HepG2 (cell line): ENCODE results near the gene SAMD13. TPM values are rescaled to one million over a fixed set of nuclear protein-coding genes. Genes with fewer than 3 reads are reported as not detected.
A peak's percentile ranks its signal among the peaks of the same experiment; 100 is the strongest.

Experiments
- ATAC-seq: fragments of 200-7000 bp; cut with Tn5 transposase; 3 replicates; pipeline ENCODE4 v1.9.1; 2020; ENCODE audit warnings: mild to moderate bottlenecking, moderate library complexity
- Bru-seq: library from RNA; stranded (reverse); fragments of 400-500 nt; gene quantifications from one replicate; lab custom pipeline; 2021; lab: Mats Ljungman, UMichigan
- BruChase-seq, 2 experiments: library from RNA; stranded (reverse); fragments of 400-500 nt; gene quantifications; one replicate each; lab custom pipeline; 2021; lab: Mats Ljungman, UMichigan
- BruUV-seq: library from RNA; stranded (reverse); fragments of 400-500 nt; replicated peaks from 2 replicates; lab custom pipeline; 2021; lab: Mats Ljungman, UMichigan
- CTCF ChIA-PET: fragments of 300-600 bp; formaldehyde crosslinking; extraction: SDS; loops from one replicate; lab custom pipeline; 2021; ENCODE audit warnings: low total read pairs, inconsistent platforms, low intra/inter-chr PET ratio; lab: Yijun Ruan, JAX
- POLR2A ChIA-PET: fragments of 350-600 bp; sonication (Branson Sonifier 250); formaldehyde crosslinking; loops from one replicate; lab custom pipeline; 2020; ENCODE audit warnings: antibody characterized with exemption, inconsistent platforms; lab: Yijun Ruan, JAX
- DNase-seq: peaks from one replicate; pipeline ENCODE4 v3.0.0-alpha.2; 2015; ENCODE audit warnings: low spot score
- FAIRE-seq: peaks from 3 replicates; lab custom pipeline; 2011; peaks lifted over from hg19 to GRCh38; lab: Jason Lieb, UNC
- H2AFZ ChIP-seq: one replicate; pipeline ENCODE4 v1.6.1; 2011; ENCODE audit warnings: low read length, inconsistent platforms
- H3K27ac ChIP-seq: fragments of 300-600 bp; 3 replicates; pipeline ENCODE4 v1.8.0; 2011; ENCODE audit warnings: mixed run types, mild to moderate bottlenecking, mixed read lengths, low read length, inconsistent platforms; ENCODE audit not compliant: insufficient read depth; ENCODE audit errors: extremely low read length
- H3K27me3 ChIP-seq, 2 experiments: fragments of 200-600 bp in 1 of 2; 2 replicates in 1 of 2; 3 replicates in 1 of 2; pipeline versions ENCODE4 v1.6.0 to v1.8.0; 2011; ENCODE audit warnings: low read length in 2 of 2, mild to moderate bottlenecking in 2 of 2, moderate library complexity in 2 of 2, inconsistent platforms in 1 of 2; ENCODE audit not compliant: insufficient read depth in 2 of 2, control insufficient read depth in 1 of 2
- H3K36me3 ChIP-seq, 2 experiments: fragments of 200-600 bp in 1 of 2; replicated peaks in 1 of 2; 2 replicates in 1 of 2; 3 replicates in 1 of 2; pipeline versions ENCODE4 v1.5.1 to v1.8.0; 2011; ENCODE audit warnings: low read length in 2 of 2, inconsistent platforms in 1 of 2; ENCODE audit not compliant: insufficient read depth in 2 of 2, control insufficient read depth in 1 of 2
- H3K4me1 ChIP-seq: 2 replicates; pipeline ENCODE4 v1.5.1; 2012; ENCODE audit warnings: low read length, inconsistent platforms; ENCODE audit not compliant: insufficient read depth
- H3K4me2 ChIP-seq: 2 replicates; pipeline ENCODE4 v1.6.0; 2011; ENCODE audit warnings: low read depth, low read length, inconsistent platforms
- H3K4me3 ChIP-seq, 3 experiments: fragments of 200-600 bp in 1 of 3; sonication (generic), shearing (Covaris generic) in 1 of 3; replicated peaks in 1 of 3; 2 replicates each; pipeline ENCODE4 v1.5.1; 2011 to 2016; ENCODE audit warnings: low read length in 3 of 3, inconsistent platforms in 2 of 3, low read depth in 2 of 3, mild to moderate bottlenecking in 2 of 3, control low read depth in 1 of 3, mixed read lengths in 1 of 3; ENCODE audit not compliant: insufficient read depth in 1 of 3
- H3K79me2 ChIP-seq: one replicate; pipeline ENCODE4 v1.6.1; 2011; ENCODE audit warnings: low read length, inconsistent platforms; ENCODE audit not compliant: insufficient read depth
- H3K9ac ChIP-seq: 2 replicates; pipeline ENCODE4 v1.6.0; 2011; ENCODE audit warnings: mild to moderate bottlenecking, low read depth, low read length, inconsistent platforms; ENCODE audit not compliant: insufficient read depth
- H3K9me3 ChIP-seq: 2 replicates; pipeline ENCODE4 v1.5.1; 2012; ENCODE audit warnings: mild to moderate bottlenecking, low read length
- H4K20me1 ChIP-seq: 2 replicates; pipeline ENCODE4 v1.6.0; 2011; ENCODE audit warnings: inconsistent platforms, mild to moderate bottlenecking, low read length, moderate library complexity; ENCODE audit not compliant: insufficient read depth
- PHF8 ChIP-seq: sonication (generic); formaldehyde crosslinking; IDR thresholded peaks from 2 replicates; pipeline ENCODE4 v1.5.0; 2020; ENCODE audit warnings: missing genetic modification reagents
- SP2 ChIP-seq: sonication (generic); formaldehyde crosslinking; IDR thresholded peaks from 2 replicates; pipeline ENCODE4 v1.5.1; 2020; ENCODE audit warnings: mild to moderate bottlenecking, missing genetic modification reagents
- TFE3 ChIP-seq: IDR thresholded peaks from 2 replicates; pipeline ENCODE4 v1.6.1; 2016
- WGBS: methylation state at CpG from one replicate; pipeline ENCODE4 v1.1.6; 2017; ENCODE audit warnings: low lambda C conversion rate; 5-methylcytosine and 5-hydroxymethylcytosine counted together
- in situ Hi-C: cut with HindIII; loops from 2 replicates; pipeline ENCODE4 v1.10.0; 2017; ENCODE audit warnings: low pct_unique_long_range_greater_than_20kb; ENCODE audit not compliant: extremely low pct_ligation_motif_present
- intact Hi-C: fragments of 100-400 bp; cut with micrococcal nuclease; formaldehyde crosslinking; loops from one replicate; pipeline ENCODE4 v1.10.0; 2022; ENCODE audit not compliant: unreplicated experiment
- long read RNA-seq, 2 experiments: library from RNA in 1 of 2; library from polyadenylated mRNA in 1 of 2; stranded (forward) in 1 of 2; unstranded in 1 of 2; transcript quantifications; one replicate each; pipeline ENCODE4 v2.0.0, GENCODE V29; 2019 to 2022
- polyA minus RNA-seq, 3 experiments: library from RNA; depleted of rRNA, polyadenylated mRNA; stranded (reverse); fragments of >200 nt; gene quantifications; 2 replicates each; pipeline ENCODE4 v1.2.3, GENCODE V29; 2011; ENCODE audit warnings: low replicate concordance in 1 of 3
- polyA plus RNA-seq, 8 experiments: library from polyadenylated mRNA; depleted of rRNA in 3 of 8; stranded (reverse) in 7 of 8; unstranded in 1 of 8; fragments of >200 nt; fragmentation: Illumina TruSeq in 4 of 8; extraction: Trizol in 4 of 8; gene quantifications; 2 replicates each; pipeline versions ENCODE4 v1.2.1 to v1.2.3, GENCODE V29; 2011 to 2016; ENCODE audit warnings: low read depth in 4 of 8, missing spikeins in 1 of 8, mixed read lengths in 1 of 8; ENCODE audit not compliant: insufficient read depth in 1 of 8
- total RNA-seq, 5 experiments: library from RNA; depleted of rRNA; stranded (reverse); fragments of >200 nt; fragmentation: Illumina TruSeq; extraction: Trizol; gene quantifications; 2 replicates each; pipeline ENCODE4 v1.2.3, GENCODE V29; 2016; ENCODE audit warnings: low read depth in 1 of 5

SAMD13 gene, protein sequence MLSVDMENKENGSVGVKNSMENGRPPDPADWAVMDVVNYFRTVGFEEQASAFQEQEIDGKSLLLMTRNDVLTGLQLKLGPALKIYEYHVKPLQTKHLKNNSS
- 0.18 TPM in 2 replicates for total RNA-seq (2016; rRNA removed; fragmentation: Illumina TruSeq; extraction: Trizol)
- total RNA-seq (2016; cell fraction: cytosol; rRNA removed; fragmentation: Illumina TruSeq; extraction: Trizol; ENCODE audit: low read depth), result not detected in 2 replicates
- 0.28 and 0.41 TPM in 2 replicates for total RNA-seq (2016; cell fraction: insoluble cytoplasmic fraction; rRNA removed; fragmentation: Illumina TruSeq; extraction: Trizol)
- total RNA-seq (2016; cell fraction: membrane; rRNA removed; fragmentation: Illumina TruSeq; extraction: Trizol), result 0.38 and 0.43 TPM in 2 replicates
- not detected in 2 replicates for total RNA-seq (2016; cell fraction: nucleus; rRNA removed; fragmentation: Illumina TruSeq; extraction: Trizol)
- polyA plus RNA-seq (2011; rRNA removed), result 0.09 TPM in 1 of 2 replicates, not detected in the other
- polyA plus RNA-seq (2011; cell fraction: cytosol; rRNA removed), result 0.10 TPM in 1 of 2 replicates, not detected in the other
- polyA plus RNA-seq (2011; cell fraction: nucleus; rRNA removed), result not detected in 2 replicates
- polyA plus RNA-seq (2012), result 0.20 and 0.40 TPM in 2 replicates
- polyA plus RNA-seq (2016; cell fraction: cytosol; fragmentation: Illumina TruSeq; extraction: Trizol; ENCODE audit: low read depth), result 0.15 and 0.22 TPM in 2 replicates
- polyA plus RNA-seq (2016; cell fraction: insoluble cytoplasmic fraction; fragmentation: Illumina TruSeq; extraction: Trizol; ENCODE audit: low read depth), result 0.16 and 0.52 TPM in 2 replicates
- 0.20 and 0.31 TPM in 2 replicates for polyA plus RNA-seq (2016; cell fraction: membrane; fragmentation: Illumina TruSeq; extraction: Trizol; ENCODE audit: low read depth)
- not detected in 2 replicates for polyA plus RNA-seq (2016; cell fraction: nucleus; fragmentation: Illumina TruSeq; extraction: Trizol; ENCODE audit: insufficient read depth, low read depth)
- not detected in 2 replicates for polyA minus RNA-seq (2011; rRNA and poly(A)+ RNA removed; ENCODE audit: low replicate concordance)
- polyA minus RNA-seq (2011; cell fraction: cytosol; rRNA and poly(A)+ RNA removed), result not detected in 2 replicates
- not detected in 2 replicates for polyA minus RNA-seq (2011; cell fraction: nucleus; rRNA and poly(A)+ RNA removed)
- percentile 13 among the genes with signal in this experiment for Bru-seq, nascent RNA
- BruChase-seq, experiment 1, labeled RNA remaining after a 6-hour chase, result percentile 3 among the genes with signal in this experiment
- BruChase-seq, experiment 2, labeled RNA remaining after a 2-hour chase, result percentile 14 among the genes with signal in this experiment
- long read RNA-seq, experiment 1, result 0 reads
- long read RNA-seq, experiment 2, partial matches to known transcripts, result 0 of 1 reads
- long read RNA-seq, experiment 2, other reads (novel, unspliced or antisense), result 1 of 1 reads

GRCh38 chr1:84301004-84301784 is at the start of gene SAMD13:
Gene SAMD13 (plus strand): TSS chr1:84301708. CDS start chr1:84303235, 1,527 bp downstream.
- Histone ChIP-seq H3K27me3 (peaks cover 0 to 23% of the 10 kb centered on the region in 2 experiments; a peak in 2 of 5 replicates), H3K9ac (no peak within 1 kb of the TSS), H3K79me2 (no peaks in the 10 kb centered on the region), H3K4me3 (no peak within 1 kb of the TSS), H3K4me2 (no peak within 1 kb of the TSS), H3K36me3 (no peaks in the 10 kb centered on the region), H2AFZ (no peak within 1 kb of the TSS)
- DNase-seq, result no peak
- WGBS, result 13% methylated on average over 5 of the region's 5 CpGs
- in situ Hi-C loops (no loop called here), intact Hi-C loops (no loop called here)
- CTCF ChIA-PET, result no interaction called here
- ATAC-seq, result no peak
- TF ChIP-seq TFE3 (CRISPR knock-in tag) (no peak), PHF8 (CRISPR knock-in tag) (no peak), SP2 (CRISPR knock-in tag) (no peak)
- TF ChIP-seq, all 625 proteins: peak for 0
- no TSS peak for BruUV-seq
- no peak for FAIRE-seq
- Histone ChIP-seq H4K20me1 (no peaks in the 10 kb centered on the region), H3K4me1 (peaks cover 6% of the 10 kb centered on the region; the same call in 1 of the 2 replicates), H3K27ac (no peak within 1 kb of the TSS), H3K9me3 (no peaks in the 10 kb centered on the region)
- POLR2A ChIA-PET, result no interaction called here
